GM12892 (cell line): ENCODE results near the gene ESPNL.

Experiments
- POLR2A ChIP-seq: IDR thresholded peaks from 2 replicates; pipeline ENCODE4 v1.6.1; 2011; ENCODE audit warnings: low read depth, low read length, control low read depth
- POLR2AphosphoS5 ChIP-seq: IDR thresholded peaks from 2 replicates; pipeline ENCODE4 v1.6.1; 2011; ENCODE audit warnings: low read depth, low read length, control low read depth
- TAF1 ChIP-seq: IDR thresholded peaks from 2 replicates; pipeline ENCODE4 v1.6.1; 2011; ENCODE audit warnings: low read depth, mild to moderate bottlenecking, control low read depth, low read length, borderline replicate concordance

GRCh38 chr2:238157506-238158017, 57.4 kb downstream of the ESPNL start:
- no peak for TF ChIP-seq POLR2A
- no peak for TF ChIP-seq POLR2AphosphoS5
- no peak for TF ChIP-seq TAF1
